ENCODE data around the gene SAP130.

The SAP130 gene

DNA sequence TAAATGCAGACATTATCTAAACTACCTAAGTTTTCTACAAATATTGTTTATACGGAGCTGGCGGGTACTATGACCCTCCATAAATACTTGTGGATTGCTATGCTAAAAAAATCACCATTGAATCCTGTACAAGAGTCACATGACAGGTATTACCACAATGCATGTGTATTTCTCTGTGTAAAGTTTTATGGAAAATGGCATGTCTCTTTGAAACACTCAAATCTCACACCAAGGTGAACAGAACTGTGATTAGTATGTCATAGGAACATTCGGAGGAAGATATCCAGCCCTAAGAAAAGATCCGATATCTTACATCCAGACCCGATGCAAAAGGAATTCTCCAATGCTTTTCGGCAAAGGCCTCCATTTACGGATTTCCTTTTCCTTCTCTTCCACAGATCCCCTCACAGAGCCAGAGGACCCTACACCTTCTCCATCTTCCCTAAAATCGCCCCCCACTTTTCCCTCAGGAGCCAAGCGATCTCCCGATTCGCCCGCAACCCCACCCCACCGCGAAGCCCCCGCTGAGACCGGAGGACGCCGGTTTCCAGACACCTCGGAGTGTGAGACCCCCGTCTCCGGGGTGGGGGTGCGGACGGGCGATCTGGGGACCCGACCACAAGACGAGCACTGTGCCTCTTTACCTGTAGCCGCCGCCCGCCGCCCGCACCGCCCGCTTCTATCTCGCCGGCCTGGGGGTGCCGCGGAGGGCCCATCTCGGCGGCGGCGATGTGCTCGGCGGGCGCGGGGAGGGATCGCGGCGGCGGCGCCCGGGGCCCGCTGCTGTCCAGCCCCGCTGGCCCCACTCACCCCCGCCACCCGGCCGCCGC is 1.2 kb downstream of the SAP130 start:
- no peak for DNase-seq (ENCODE audit: low spot score)

DNA sequence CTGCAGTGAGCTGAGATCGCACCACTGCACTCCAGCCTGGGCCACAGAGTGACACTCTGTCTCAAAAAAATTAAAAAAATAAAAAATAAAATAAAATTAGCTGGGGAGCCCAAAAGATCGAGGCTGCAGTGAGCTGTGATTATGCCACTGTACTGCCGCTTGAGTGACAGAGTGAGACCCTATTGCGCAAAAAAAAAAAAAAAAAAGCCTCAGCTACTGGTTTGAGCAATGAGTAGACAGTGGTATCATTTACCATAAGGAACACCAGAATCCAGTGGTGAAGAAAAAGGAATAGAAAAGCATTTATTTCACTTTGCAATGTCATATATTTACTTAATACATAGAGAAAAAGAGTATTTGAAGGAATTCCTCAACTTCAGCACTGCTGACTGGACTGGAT is 3.0 kb downstream of the SAP130 start:
- DNase-seq (ENCODE audit: low spot score), result no peak

DNA sequence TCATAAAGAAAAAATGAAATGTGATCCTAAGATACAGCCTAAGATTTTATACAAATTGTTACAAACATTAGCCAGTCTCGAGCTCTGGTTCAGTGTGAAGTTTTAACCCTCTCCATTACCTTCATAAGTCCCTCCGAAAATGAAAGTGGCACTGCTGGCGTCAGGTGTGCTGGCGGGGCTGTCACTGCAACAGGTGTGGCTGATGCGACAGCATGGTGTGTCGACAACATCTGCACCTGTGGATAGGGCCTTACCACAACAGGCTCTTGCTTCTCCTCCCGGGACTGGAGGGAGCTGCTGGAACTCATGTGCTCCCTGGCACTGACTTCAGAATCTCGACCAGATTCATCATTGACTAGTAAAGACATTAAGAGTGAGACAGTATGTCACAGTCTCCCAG is 10.3 kb downstream of the SAP130 start:
- no peak for DNase-seq (ENCODE audit: low spot score)

DNA sequence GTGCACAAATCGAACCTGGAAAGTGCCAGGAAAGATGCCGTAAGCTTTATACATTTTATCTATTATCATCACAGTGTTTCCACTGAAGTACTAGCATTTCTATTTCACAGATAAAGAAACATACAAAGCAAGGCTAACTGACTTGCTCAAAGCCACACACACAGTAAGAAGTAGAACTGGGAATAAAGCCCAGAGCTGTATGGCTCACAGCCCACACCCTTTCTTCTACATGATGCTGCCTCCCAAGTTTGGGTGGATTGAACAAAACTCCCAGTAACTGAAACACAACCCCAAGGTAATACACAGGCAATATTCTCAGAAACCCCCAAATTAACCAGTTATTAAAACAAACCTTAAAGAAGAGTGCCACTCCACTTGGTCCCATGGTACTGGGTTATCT is 11.2 kb downstream of the SAP130 start:
- no peak for DNase-seq (ENCODE audit: low spot score)

DNA sequence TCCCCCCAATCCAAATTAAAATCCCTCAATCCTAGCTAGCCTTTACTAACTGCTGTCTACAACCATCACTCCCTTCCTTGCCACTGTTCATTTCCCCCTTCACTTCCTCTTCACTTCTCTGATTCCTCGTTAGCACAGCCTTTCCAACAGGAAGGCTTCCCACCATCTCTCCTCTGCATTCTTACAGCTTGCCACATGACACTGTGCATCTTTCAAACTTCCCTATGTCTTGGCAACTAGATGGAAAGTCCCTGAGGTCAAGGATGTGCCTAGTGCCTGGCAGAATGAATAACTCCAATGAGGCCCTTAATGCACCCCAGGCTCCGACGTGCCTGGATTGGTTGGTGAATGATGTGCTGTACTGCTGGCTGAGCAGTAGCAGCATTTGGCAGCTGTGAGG is 15.2 kb downstream of the SAP130 start:
- no peak for DNase-seq (ENCODE audit: low spot score)

DNA sequence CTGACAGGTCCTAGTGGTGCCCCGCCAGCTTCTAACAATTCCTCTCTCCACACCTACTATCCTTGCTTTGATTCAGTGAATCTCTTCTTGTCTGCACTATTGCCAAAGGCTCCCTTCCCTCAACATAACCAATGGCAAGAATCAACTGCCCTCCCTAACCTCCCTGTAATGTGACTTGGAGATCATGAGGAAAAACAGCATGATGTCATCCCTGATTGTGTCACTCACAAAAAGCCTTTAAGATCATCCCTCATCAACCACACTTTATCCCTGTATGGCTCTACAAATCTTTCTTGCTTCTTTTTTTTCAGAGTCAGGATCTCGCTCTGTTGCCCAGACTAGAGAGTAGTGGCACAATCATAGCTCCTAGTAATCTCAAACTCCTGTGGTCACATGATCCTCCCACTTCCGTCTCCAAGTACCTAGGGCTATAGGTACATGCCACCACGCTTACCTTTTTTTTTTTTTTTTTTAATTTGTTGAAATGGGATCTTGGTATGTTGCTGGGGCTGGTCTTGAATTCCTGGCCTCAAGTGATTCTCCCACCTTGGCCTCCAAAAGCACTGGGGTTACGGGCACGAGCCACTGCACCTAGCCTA is 19.7 kb downstream of the SAP130 start:
- DNase-seq (ENCODE audit: low spot score), result no peak

DNA sequence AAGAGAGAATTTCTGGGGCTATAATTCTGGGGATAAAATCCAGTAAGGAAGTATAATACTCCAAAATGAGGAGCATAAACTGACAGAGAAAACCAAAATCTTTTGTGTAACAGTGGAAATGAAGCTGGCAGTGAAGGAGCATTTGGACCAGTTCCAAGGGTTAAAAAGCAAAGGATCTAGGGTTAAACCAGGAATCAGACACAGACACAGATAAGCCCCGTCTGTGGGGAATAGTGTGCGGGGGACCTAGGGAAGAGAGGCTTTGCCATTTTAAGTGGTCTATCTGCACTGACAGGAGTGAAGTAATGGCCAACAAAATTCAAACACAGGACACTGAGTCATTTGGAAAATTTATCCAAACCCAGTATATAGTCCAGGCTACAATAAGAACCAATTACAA is 23.4 kb downstream of the SAP130 start:
- no peak for DNase-seq (ENCODE audit: low spot score)

DNA sequence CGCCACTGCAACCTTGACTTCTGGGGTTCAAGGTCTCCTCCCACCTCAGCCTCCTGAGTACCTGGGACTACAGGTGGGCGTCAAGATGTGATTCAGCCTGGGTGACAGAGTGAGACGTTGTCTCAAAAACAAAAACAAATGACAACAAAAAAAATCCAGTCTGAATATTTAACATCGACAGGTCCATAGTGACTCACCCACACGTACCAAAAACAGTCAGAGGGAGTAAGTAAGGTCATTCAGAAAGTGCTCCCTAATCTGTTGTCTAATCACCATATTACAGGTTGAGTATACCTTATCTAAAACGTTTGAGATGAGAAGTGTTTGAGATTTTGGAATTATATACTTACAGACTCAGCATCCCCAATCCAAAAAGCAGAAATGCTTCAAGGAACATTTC is 24.4 kb downstream of the SAP130 start:
- no peak for DNase-seq (ENCODE audit: low spot score)

DNA sequence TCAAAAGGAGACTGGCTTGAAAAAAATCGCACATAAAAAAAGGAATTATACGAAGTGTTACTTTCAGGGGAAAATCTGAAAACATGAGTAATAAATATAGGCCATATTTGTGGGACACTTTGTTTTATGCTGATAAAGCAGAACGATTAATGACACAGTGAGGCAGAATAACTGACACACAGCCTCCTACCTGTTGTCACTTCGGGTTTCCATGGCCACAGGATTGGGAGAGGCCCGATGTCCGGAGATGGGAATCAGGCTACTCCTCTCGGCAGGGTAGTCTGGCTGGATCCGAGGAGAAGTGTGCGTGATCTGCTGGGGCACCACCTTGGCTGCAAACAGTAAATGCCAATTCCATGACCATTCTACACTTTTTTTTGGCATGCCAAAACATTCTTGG is 31.7 kb downstream of the SAP130 start:
- no peak for DNase-seq (ENCODE audit: low spot score)

DNA sequence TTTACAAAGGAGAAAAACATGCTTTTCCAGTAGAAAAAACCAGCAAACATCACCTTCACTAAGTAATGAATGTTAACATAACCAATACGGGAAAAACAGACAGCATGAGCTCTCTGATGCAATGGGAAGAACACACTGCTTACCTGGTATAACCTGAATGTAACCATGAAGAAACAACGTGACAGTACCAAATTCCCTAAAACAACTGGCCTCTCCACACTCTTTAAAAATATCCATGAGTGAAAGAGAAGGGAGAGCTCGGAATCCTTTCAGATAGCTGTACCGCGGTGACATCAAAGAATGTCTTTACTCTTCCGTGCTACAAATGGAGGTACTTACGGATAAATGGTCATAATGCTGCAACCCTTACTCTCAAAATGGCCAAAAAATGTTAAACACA is 32.1 kb downstream of the SAP130 start:
- DNase-seq (ENCODE audit: low spot score), result no peak

DNA sequence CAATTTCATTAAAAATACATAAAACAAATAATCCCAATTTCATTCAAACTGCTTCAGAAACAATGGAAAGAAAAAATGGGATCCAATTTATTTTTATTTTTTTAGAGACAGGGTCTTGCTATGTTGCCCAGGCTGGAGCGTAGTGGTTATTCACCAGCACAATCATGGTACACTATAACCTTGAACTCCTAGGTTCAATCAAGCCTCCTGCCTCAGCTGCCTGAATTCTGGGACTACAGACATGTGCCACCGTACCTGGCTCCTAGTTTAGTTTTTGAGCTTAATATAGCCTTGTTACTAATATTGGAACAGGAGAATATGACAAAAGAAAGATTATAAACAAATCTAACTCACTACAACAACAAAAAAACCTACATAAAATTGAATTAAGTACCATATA is 34.2 kb downstream of the SAP130 start:
- no peak for DNase-seq (ENCODE audit: low spot score)

DNA sequence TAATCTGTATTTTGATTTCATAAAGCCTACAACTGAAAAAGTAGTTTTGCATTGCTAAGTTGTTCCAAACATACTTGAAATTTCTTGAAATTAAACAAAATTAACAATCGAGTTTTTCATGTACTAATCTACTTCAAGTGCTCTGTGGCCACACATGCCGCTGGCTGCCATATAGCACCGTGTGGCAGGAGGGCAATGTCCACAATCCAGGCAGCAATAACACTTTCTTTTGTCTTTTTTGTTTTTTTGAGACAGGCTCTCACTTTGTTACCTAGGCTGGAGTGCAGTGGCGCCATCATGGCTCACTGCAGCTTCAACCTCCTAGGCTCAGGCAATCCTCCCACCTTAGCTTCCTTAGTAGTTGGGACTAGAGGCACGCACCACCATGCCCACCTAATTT is 36.1 kb downstream of the SAP130 start:
- DNase-seq (ENCODE audit: low spot score), result no peak

DNA sequence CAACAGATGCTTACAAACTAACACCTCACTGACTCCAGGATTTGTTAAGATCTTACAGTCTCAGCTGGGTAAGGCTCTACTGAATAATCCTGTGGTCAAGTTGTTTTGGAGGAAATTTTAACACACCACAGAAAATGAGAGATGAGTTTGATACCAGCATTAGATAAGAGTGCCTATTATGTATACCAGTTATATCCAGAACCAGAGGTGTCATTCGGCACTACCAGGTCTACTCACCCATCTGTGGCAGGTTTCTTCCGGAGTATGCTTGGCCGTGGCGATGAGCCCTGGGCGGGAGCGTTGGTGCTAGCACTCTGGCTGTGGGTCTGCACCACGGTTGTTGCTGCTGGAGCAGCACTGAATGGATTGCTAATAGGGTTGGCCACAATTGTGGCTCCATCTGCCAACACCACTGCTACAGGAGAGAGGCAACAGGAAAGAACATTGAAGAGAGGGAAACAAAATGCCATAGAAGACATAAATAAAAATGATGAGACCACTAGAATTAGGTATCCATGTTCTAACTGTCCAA is 41.2 kb downstream of the SAP130 start:
- no peak for DNase-seq (ENCODE audit: low spot score)

DNA sequence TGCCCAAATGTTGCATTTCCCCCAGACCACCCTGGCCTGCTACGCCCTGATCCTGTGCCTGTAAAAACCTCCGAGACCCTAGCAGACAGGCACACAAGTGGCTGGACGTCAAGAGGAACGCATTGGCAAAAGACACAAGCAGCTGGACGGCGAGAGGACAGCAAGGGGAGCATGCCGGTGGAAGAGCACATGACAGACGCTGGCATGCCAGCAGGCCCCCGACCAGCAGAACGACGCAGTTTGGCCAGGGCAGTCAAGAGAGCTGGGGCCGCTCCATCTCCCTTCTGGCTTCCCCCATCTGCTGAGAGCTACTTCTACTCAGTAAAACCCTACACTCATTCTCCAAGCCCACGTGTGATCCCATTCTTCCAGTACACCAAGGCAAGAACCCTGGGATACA is 42.1 kb downstream of the SAP130 start:
- DNase-seq (ENCODE audit: low spot score), result no peak

DNA sequence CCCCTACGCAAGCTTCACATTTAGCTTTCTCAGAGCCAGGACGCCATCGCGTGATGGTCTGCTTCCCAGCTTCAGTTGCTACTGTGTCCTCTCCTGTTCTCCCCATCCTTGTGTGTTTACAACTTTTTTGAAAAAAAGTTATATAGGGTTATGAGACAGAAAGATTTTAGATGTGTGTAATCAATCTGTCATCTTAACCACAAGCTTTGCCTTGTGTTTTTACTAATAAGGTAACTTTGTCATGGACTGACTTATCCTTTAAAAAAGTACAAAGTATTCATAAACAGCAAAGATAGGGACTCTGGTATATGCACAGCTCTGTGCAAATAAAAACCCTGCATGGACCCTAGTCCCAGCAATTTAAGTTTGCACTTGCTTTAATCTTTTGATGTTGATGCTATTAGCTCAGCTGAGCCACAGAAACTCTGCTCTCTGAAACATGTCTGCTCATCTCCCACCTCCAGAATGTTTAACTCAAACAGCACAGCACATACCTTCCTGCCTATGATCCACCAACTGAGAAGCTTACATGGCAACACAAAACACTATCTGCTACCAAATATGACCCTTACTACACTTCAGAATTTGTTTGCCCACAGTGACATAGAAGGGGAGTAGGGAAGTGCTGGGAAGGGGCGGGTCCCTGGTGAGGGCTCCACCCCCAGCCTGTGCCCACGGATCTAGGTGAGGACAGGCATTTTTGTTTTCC is 42.7 kb downstream of the SAP130 start:
- DNase-seq (ENCODE audit: low spot score), result no peak

DNA sequence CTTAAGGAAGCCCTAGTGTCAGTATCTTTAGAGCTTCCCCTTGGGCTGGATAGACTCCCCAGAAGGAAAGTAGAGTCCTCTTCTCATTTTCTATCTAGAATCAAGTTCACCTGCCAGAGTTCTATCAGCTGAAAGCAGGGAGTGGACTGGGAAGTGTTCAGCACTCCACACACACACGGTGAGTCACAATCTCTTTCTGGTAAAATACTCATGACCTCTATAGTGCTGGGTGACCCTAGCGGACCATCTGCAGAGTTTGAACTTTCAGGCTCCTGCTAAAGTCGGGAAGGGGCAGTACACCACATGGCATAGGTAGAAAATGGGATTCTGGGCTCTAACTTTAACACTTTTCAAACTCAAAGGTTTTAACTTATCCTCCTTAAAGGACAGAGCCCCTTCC is 43.3 kb downstream of the SAP130 start:
- DNase-seq (ENCODE audit: low spot score), result no peak

DNA sequence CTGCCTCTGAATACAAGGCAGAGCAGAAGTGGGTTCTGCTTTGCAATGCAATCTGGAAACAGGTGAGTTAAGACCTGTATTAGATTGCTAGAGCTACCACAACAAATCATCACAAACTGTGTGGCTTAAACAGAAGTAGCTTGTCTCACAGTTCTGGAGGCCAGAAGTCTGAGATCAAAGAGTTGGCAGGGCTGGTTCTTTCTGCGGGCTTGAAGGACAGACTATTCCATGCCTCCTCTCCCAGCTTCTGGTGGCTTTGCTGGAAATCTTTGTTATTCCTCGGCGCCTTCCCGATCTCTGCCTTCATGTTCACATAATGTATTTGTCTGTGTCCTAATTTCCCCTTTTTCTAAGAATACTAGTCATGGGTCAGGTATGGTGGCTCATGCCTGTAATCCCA is 58.4 kb downstream of the SAP130 start:
- no peak for DNase-seq (ENCODE audit: low spot score)

DNA sequence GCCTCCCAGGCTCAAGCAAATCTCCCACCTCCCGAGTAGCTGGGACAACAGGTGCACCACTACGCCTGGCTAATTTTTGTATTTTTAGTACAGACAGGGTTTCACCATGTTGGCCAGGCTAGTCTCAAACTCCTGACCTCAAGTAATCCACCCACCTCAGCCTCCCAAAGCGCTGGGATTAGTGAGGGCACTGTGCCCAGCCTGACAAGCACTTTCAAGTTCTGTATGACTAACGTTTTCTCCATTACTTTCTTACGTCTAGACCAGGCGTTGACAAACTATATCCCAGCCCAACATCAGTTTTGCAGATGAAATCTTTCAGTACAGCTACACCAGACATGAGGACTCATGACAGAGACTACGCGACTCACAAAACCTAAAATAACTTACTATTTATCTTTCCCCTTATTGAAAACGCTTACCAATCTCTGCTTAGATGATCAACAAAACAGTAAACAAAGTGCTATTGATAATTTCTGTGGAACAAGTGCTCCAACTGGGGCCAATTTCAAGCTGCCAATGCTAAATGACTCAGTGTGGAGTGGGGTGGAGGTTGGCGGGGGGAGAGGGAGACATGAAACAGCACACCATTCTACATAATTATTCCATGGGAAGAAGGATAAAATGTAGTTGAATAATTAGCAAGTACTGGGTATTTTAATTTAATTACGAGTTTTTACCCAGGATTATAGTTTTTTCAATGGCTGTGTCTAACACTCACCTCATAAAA is 59.1 kb downstream of the SAP130 start:
- DNase-seq (ENCODE audit: low spot score), result no peak

DNA sequence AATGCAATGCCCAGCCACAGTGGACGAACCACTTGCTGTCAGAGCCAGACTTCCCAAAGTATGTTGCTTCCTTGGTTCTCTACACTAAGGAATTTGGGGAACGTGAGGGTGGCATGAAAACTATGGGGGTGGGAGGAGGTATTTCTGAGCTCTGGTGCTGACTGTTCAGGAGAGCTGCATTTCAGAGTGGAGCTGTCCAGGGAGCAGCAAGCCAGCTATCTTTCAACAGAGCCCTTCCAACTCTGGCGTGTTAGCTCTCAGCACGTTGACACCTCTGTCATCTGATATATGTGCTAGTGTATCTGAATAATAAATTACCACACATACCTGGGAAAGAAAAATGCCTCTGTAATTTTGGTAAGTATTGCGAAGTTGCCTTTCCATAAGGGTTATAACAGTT is 66.1 kb downstream of the SAP130 start:
- no peak for DNase-seq (ENCODE audit: low spot score)

DNA sequence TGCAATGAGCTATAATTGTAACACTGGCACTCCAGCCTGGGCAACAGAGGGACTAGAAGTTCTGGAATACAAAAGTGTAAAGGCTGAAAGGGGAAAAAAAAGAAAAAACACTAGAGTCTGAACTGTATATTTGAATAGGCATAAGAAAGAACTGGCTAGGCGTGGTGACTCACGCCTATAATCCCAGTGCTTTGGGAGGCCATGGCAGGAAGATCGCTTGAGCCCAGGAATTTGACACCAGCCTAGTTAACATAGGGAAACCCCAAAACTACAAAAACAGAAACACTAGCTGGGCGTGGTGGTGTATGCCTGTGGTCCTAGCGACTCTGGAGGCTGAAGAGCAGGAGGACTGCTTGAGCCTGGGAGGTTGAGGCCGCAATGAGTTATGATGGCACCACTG is 70.6 kb downstream of the SAP130 start:
- DNase-seq (ENCODE audit: low spot score), result no peak

DNA sequence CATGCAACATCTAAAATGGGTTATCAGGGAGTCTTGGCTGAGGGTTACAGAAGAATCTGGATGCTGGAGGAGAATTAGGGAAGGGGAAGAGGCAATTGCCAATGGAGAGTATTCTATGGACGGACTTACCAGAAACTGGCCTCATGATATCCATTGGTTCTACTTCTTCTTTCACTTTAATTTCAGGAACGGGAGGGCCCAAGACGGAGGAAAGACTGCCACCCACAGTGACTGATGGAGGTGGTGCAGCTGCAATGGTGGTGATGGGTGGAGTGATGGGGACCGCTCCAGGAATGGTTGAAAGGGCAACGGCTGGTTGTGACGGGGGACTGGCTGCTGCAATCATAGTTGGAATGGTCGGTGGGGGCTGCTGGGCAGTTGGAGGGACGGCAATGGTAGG is 73.0 kb downstream of the SAP130 start:
- no peak for DNase-seq (ENCODE audit: low spot score)

DNA sequence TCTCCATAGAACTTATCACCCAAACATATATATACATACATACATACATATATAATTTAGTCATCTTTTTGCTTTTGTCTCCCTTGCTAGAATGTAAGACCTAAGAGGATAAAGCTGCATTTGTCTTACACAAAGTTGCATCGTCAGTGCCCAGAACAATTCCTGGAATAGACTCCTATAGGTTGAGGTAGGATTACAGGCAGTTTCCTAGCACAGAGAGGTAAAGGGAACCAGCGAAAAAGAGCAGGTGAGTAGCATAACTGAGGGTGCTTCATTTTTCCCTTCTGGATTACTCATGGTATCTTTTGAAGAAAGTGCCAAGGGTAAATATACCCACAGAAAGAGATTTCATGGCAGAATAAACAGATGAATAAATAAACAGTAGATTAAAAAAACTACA is 74.0 kb downstream of the SAP130 start:
- no peak for DNase-seq (ENCODE audit: low spot score)
